Lower lobe of right lung (tissue), 2 donors: ENCODE results near the gene HEG1. TPM values are rescaled to one million over a fixed set of nuclear protein-coding genes. Genes with fewer than 3 reads are reported as not detected.

Experiments
- ATAC-seq, 2 donors: fragments of 200-7000 bp; cut with Tn5 transposase; one replicate each; pipeline ENCODE4 v1.9.1; 2020 to 2022; ENCODE audit warnings: mild to moderate bottlenecking in 2 of 2, moderate library complexity in 2 of 2
- DNase-seq: peaks from one replicate; pipeline ENCODE4 v3.0.0-alpha.2; 2020
- H3K27ac ChIP-seq: fragments of 200-600 bp; one replicate; pipeline ENCODE4 v1.8.0; 2022
- H3K27me3 ChIP-seq: fragments of 200-600 bp; one replicate; pipeline ENCODE4 v1.8.0; 2022; ENCODE audit warnings: low read depth
- H3K36me3 ChIP-seq: fragments of 200-600 bp; one replicate; pipeline ENCODE4 v1.8.0; 2022; ENCODE audit warnings: mild to moderate bottlenecking
- H3K4me1 ChIP-seq: fragments of 200-600 bp; one replicate; pipeline ENCODE4 v1.8.0; 2022
- H3K4me3 ChIP-seq: fragments of 200-600 bp; one replicate; pipeline ENCODE4 v1.8.0; 2022; ENCODE audit warnings: mild to moderate bottlenecking
- H3K9me3 ChIP-seq: fragments of 200-600 bp; one replicate; pipeline ENCODE4 v1.8.0; 2022
- intact Hi-C: fragments of 100-400 bp; cut with DNase I; formaldehyde crosslinking; loops from one replicate; pipeline ENCODE4 v1.11.0; 2022
- total RNA-seq: library from RNA; stranded (reverse); fragmentation: NEBNext Ultra II Directional; extraction: Animal tissue kit (Norgen Biotek cat#: 25700); gene quantifications from one replicate; pipeline ENCODE4 v1.2.1, GENCODE V29; 2021
- TF ChIP-seq, protein P1 (sequence below): fragments of 200-600 bp; IDR thresholded peaks from one replicate; pipeline ENCODE4 v1.8.0; 2022; ENCODE audit warnings: antibody characterized with exemption, mild to moderate bottlenecking
- donor health status: DM: no; HTN: yes; CAD: no; lungs with severe emphysema.

HEG1 gene
- total RNA-seq, 1 donor from 2014 or later, result 157 TPM

DNA sequence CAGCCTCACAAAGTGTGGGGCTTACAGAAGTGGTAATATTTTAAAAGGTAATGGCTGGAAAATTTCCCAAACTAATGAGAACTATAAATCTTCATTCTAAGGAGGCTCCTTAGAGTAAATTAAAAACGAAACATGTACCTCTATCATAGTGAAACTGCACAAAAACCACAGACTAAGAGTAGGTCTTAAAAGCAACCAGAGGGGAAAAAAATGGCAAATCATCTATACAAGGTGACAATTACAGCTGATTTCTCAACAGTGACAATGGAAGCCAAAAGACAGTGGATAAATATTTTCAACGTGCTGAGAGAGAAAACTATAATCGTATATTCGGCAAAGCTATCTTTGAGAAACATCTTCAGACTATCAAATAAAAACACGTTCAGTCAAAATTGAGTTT lies 20.6 kb downstream of the HEG1 start:
- no peaks in the 10 kb centered on the region for H3K9me3 ChIP-seq
- H3K27ac ChIP-seq, result no peak overlapping the region
- no peak for ATAC-seq
- no peaks in the 10 kb centered on the region for H3K36me3 ChIP-seq
- no peak for DNase-seq
- intact Hi-C loops, result no loop called here
- H3K4me3 ChIP-seq, result no peak overlapping the region
- H3K4me1 ChIP-seq, result peaks cover 63% of the 10 kb centered on the region
- no peaks in the 10 kb centered on the region for H3K27me3 ChIP-seq
- TF ChIP-seq, protein P1, sequence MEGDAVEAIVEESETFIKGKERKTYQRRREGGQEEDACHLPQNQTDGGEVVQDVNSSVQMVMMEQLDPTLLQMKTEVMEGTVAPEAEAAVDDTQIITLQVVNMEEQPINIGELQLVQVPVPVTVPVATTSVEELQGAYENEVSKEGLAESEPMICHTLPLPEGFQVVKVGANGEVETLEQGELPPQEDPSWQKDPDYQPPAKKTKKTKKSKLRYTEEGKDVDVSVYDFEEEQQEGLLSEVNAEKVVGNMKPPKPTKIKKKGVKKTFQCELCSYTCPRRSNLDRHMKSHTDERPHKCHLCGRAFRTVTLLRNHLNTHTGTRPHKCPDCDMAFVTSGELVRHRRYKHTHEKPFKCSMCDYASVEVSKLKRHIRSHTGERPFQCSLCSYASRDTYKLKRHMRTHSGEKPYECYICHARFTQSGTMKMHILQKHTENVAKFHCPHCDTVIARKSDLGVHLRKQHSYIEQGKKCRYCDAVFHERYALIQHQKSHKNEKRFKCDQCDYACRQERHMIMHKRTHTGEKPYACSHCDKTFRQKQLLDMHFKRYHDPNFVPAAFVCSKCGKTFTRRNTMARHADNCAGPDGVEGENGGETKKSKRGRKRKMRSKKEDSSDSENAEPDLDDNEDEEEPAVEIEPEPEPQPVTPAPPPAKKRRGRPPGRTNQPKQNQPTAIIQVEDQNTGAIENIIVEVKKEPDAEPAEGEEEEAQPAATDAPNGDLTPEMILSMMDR, result no peak

DNA sequence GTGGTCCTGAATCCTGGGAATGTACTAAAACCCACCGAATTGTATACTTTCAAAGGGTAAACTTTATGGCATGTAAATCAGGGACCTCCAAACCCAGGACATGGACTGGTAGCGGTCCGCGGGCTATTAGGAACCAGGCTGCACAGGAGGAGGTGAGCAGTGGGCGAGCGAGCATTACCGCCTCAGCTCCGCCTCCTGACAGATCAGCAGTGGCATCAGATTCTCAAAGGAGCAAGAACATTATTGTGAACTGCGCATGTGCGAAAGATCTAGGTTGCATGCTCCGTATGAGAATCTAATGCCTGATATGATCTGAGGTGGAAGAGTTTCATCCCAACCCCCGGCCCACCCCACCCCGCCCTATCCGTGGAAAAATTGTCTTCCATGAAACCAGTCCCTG lies 22.2 kb downstream of the HEG1 start:
- no peaks in the 10 kb centered on the region for H3K9me3 ChIP-seq
- peaks cover 49% of the 10 kb centered on the region for H3K4me1 ChIP-seq
- no peak for ATAC-seq
- TF ChIP-seq, protein P1, result no peak
- intact Hi-C loops, result no loop called here
- no peak for DNase-seq
- H3K36me3 ChIP-seq, result peaks cover 8% of the 10 kb centered on the region
- H3K27ac ChIP-seq, result no peak overlapping the region
- no peaks in the 10 kb centered on the region for H3K27me3 ChIP-seq
- H3K4me3 ChIP-seq, result no peak overlapping the region

DNA sequence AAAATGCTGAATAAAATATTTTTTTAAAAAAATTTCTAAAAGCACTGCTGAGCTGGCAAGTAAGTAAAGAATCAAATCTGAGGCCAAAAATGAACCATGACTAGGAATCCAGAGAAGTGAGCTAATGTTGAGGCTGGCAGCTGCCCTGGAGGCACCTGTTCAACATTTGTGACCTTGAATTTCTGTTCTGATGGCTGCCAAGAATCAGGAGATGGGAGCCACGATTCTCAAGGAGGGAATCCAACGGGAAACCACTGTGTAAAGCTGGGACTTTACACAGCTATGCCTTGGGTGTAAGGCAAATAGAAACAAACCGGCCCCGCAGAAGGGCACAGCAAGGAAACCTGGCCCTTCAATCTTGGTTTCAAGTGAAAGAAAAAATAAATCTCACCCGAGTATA lies 22.7 kb downstream of the HEG1 start:
- TF ChIP-seq, protein P1, result no peak
- Histone ChIP-seq H3K27ac (peak overlapping the region; percentile 21), H3K4me3 (no peak overlapping the region), H3K4me1 (peaks cover 44% of the 10 kb centered on the region), H3K9me3 (no peaks in the 10 kb centered on the region), H3K27me3 (no peaks in the 10 kb centered on the region), H3K36me3 (peaks cover 12% of the 10 kb centered on the region)
- DNase-seq (no peak), ATAC-seq (no peak)
- intact Hi-C loops, result no loop called here

DNA sequence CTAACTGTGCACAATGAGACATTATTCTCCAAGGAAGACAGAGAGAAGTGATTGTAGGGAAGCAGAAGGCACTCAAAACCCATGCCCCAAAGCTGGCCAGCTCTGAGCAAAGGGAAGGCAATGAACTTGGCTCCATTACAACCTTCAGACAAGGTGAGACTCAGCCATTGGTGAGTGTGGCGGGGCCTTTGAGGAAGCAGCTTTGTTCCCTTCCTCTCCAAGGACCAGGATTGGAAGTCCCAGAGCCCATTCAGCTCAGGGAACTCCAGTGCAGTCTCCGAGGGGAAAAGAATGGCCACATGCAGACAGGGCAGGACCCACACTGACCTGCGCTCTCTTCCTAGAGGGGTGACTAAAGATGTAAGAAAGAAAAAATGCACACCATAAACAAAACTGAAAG lies 23.1 kb downstream of the HEG1 start:
- TF ChIP-seq, protein P1, result no peak
- H3K27me3 ChIP-seq, result no peaks in the 10 kb centered on the region
- H3K4me3 ChIP-seq, result no peak overlapping the region
- H3K27ac ChIP-seq, result peak overlapping the region; percentile 21
- peaks cover 17% of the 10 kb centered on the region for H3K36me3 ChIP-seq
- intact Hi-C loops, result no loop called here
- no peak for ATAC-seq
- no peaks in the 10 kb centered on the region for H3K9me3 ChIP-seq
- H3K4me1 ChIP-seq, result peaks cover 40% of the 10 kb centered on the region
- no peak for DNase-seq

DNA sequence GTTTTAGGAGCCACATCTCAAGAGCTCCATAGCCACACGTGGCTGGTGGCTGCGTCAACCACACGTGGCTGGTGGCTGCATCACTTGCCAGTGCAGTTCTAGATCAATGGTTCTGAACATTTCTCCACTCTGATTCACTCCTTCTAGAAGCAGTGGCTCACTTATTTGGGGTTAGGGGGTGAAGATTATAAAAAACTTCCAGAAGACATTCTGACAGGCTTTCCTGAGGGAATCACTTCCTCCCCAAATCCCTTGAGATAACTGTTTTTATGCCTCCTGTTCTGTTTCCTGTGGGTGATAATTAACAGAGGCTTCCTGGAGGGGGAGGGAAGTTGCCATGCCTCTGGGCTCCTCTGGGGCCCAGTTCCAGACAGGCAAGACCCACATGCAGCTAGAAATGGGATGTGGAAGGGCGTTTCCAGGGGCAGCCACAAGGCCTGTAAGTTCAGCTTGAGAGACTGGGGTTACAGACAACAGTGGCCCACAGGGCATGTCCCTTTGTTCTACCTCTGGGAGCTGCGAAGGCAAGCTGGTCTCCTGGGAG lies 23.6 kb downstream of the HEG1 start:
- H3K27ac ChIP-seq, result no peak overlapping the region
- ATAC-seq (peak in 1 of 2 donors; percentile 27), DNase-seq (no peak)
- peaks cover 22% of the 10 kb centered on the region for H3K36me3 ChIP-seq
- intact Hi-C loops, result no loop called here
- no peaks in the 10 kb centered on the region for H3K27me3 ChIP-seq
- H3K9me3 ChIP-seq, result no peaks in the 10 kb centered on the region
- TF ChIP-seq, protein P1, result no peak
- H3K4me3 ChIP-seq, result no peak overlapping the region
- H3K4me1 ChIP-seq, result peaks cover 34% of the 10 kb centered on the region
